ENCODE results near the gene CD53.

Gene CD53

DNA sequence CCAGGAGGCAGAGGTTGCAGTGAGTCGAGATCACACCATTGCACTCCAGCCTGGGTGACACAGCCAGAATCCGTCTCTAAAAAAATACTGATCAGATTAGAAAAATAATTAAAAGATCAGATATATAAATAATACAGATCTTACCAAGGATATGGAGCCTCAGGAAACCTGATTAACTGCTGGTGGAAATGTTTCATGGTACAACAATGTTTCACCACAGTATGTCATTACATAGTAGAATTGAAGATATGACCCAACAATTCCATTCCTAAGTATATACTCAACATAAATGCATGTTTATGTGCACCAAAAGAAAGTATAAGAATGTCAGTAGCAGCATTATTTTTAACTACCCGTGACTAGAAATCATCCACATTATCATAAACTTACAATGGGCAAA lies 41.7 kb downstream of the CD53 start:
- Histone ChIP-seq H3K27me3 (replicated peaks; ENCODE audit: control insufficient read depth, insufficient read depth, low read length) (no peaks in the 10 kb centered on the region), H3K4me3 (replicated peaks; ENCODE audit: low read depth, low read length) (no peak overlapping the region), H3K36me3 (ENCODE audit: control insufficient read depth, insufficient read depth, low read length) (no peaks in the 10 kb centered on the region)
- no peak for DNase-seq (ENCODE audit: extremely low read depth, insufficient read length)
- TF ChIP-seq, protein P1, sequence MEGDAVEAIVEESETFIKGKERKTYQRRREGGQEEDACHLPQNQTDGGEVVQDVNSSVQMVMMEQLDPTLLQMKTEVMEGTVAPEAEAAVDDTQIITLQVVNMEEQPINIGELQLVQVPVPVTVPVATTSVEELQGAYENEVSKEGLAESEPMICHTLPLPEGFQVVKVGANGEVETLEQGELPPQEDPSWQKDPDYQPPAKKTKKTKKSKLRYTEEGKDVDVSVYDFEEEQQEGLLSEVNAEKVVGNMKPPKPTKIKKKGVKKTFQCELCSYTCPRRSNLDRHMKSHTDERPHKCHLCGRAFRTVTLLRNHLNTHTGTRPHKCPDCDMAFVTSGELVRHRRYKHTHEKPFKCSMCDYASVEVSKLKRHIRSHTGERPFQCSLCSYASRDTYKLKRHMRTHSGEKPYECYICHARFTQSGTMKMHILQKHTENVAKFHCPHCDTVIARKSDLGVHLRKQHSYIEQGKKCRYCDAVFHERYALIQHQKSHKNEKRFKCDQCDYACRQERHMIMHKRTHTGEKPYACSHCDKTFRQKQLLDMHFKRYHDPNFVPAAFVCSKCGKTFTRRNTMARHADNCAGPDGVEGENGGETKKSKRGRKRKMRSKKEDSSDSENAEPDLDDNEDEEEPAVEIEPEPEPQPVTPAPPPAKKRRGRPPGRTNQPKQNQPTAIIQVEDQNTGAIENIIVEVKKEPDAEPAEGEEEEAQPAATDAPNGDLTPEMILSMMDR (IDR thresholded peaks at IDR 0.05; ENCODE audit: insufficient read depth, low read length, poor library complexity, severe bottlenecking), result no peak

DNA sequence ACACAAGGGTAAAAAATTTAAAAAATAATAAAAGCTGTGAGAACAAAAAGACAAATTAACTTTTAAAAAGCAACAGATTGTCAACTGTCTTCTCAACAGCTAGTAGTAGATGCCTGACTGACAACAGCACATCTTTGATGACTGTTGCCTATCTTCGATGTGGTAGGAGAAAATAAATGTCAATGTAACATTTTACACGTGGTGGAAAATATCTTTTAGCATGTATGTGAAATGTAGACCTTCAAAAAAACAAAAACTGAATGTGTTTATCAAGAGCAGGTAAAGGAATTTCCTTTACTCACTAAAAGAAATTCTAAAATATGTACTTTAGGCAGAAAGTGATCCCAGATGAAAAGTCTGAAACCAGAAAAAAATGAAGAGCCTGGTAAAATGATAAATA lies 42.9 kb downstream of the CD53 start:
- Histone ChIP-seq H3K36me3 (ENCODE audit: control insufficient read depth, insufficient read depth, low read length) (no peaks in the 10 kb centered on the region), H3K4me3 (replicated peaks; ENCODE audit: low read depth, low read length) (no peak overlapping the region)
- TF ChIP-seq, protein P1 (IDR thresholded peaks at IDR 0.05; ENCODE audit: insufficient read depth, low read length, poor library complexity, severe bottlenecking), result no peak

DNA sequence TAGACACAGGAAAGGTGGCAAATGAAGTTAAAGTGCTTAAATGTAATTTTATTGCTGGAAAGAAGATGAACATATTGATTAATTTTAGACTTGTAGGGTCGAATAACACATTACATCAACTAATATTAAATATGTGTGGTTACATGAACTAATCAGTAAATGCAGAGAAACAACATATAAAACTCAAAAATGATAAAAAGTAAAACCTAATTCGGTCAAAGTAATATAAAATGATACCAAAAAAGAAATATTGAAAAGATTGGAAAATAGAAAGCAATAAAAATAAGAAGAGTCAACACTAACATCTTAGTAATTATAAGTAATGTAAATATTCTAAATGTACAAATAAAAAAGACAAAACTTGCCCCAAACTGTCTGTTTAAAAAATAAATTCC lies 43.3 kb downstream of the CD53 start:
- Histone ChIP-seq H3K4me3 (replicated peaks; ENCODE audit: low read depth, low read length) (no peak overlapping the region), H3K27me3 (replicated peaks; ENCODE audit: control insufficient read depth, insufficient read depth, low read length) (no peaks in the 10 kb centered on the region), H3K36me3 (ENCODE audit: control insufficient read depth, insufficient read depth, low read length) (no peaks in the 10 kb centered on the region)
- no peak for DNase-seq (ENCODE audit: extremely low read depth, insufficient read length)
- TF ChIP-seq, protein P1 (IDR thresholded peaks at IDR 0.05; ENCODE audit: insufficient read depth, low read length, poor library complexity, severe bottlenecking), result no peak

More for the DNA sequence above, 42.9 kb downstream of the CD53 start:
- DNase-seq (ENCODE audit: extremely low read depth, insufficient read length), result no peak
- no peaks in the 10 kb centered on the region for H3K27me3 ChIP-seq (replicated peaks; ENCODE audit: control insufficient read depth, insufficient read depth, low read length)

DNA sequence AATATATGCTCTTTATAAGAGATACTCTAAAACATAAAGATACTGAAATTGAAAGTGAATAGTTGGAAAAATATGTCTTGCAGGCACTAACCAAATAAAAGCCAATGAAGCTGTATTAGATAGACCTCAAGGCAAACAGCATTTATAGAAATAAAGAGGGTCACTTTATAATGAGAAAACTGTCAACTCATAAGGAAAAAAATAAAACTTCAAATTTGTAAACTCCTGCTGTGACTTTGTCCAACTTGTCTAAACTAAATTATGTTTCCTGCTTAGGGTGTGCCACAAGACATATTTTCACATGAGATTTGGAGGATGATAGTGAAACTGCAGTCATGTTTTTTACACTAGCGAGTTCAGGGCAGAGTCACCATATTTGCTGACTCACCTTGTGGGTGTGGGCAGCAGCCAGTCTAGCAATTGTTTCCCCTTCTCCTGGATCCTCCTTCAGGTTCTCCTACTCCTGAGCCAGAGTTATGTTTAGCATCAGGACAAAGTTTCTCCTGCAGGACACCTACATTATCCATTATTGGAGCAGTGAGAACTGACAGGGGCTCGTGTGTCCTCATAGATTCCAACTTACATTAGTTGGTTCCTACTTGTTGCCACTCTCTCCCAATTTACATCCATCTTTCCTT lies 43.8 kb downstream of the CD53 start:
- H3K4me3 ChIP-seq (replicated peaks; ENCODE audit: low read depth, low read length), result peak overlapping the region; percentile 6
- no peaks in the 10 kb centered on the region for H3K27me3 ChIP-seq (replicated peaks; ENCODE audit: control insufficient read depth, insufficient read depth, low read length)
- no peak for DNase-seq (ENCODE audit: extremely low read depth, insufficient read length)
- H3K36me3 ChIP-seq (ENCODE audit: control insufficient read depth, insufficient read depth, low read length), result no peaks in the 10 kb centered on the region
- TF ChIP-seq, protein P1 (IDR thresholded peaks at IDR 0.05; ENCODE audit: insufficient read depth, low read length, poor library complexity, severe bottlenecking), result no peak

DNA sequence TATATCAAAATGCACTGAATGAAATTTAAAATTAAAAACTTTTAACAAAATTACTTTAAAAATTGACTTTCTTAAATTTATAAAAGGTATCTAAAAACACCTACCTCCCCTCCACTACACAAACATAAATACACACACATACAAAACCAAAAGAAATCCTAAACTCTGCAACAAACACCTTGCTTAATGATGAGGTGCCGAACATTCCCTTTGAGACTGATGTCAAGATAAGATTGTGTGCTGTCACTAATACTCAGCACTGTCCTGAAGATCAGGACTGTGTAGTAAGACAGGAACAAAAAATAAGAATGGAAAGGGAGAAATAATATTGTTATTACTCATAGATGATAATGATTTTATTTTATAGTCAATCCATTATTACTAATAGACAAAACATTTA lies 45.1 kb downstream of the CD53 start:
- TF ChIP-seq, protein P1 (IDR thresholded peaks at IDR 0.05; ENCODE audit: insufficient read depth, low read length, poor library complexity, severe bottlenecking), result no peak
- H3K36me3 ChIP-seq (ENCODE audit: control insufficient read depth, insufficient read depth, low read length), result no peaks in the 10 kb centered on the region

DNA sequence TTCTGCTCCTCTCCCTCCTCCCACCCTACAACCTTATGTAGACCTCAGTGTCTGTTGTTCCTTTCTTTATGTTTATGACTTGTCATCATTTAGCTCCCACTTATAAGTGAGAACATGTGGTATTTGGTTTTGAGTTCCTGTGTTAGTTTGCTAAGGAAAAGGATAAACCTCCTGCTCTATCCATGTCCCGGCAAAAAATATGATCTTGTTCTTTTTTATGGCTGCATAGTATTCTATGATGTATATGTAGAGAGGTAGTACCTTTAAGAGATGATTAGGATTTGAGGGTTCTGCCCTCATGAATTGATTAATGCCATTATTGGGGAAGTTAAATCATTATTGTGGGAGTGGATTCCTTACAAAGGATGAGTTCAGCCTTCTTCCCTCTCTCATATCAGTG lies 49.0 kb downstream of the CD53 start:
- DNase-seq (ENCODE audit: extremely low read depth, insufficient read length), result no peak
- Histone ChIP-seq H3K36me3 (ENCODE audit: control insufficient read depth, insufficient read depth, low read length) (no peaks in the 10 kb centered on the region), H3K27me3 (replicated peaks; ENCODE audit: control insufficient read depth, insufficient read depth, low read length) (no peaks in the 10 kb centered on the region), H3K4me3 (replicated peaks; ENCODE audit: low read depth, low read length) (no peak overlapping the region)
- TF ChIP-seq, protein P1 (IDR thresholded peaks at IDR 0.05; ENCODE audit: insufficient read depth, low read length, poor library complexity, severe bottlenecking), result no peak

More for the DNA sequence above, 45.1 kb downstream of the CD53 start:
- DNase-seq (ENCODE audit: extremely low read depth, insufficient read length), result no peak
- Histone ChIP-seq H3K4me3 (replicated peaks; ENCODE audit: low read depth, low read length) (no peak overlapping the region), H3K27me3 (replicated peaks; ENCODE audit: control insufficient read depth, insufficient read depth, low read length) (no peaks in the 10 kb centered on the region)

All from GM06990 (cell line).